K562 (cell line): ENCODE results near the gene VIPR1. TPM values are rescaled to one million over a fixed set of nuclear protein-coding genes. Genes with fewer than 3 reads are reported as not detected.
A peak's percentile ranks its signal among the peaks of the same experiment; 100 is the strongest.

Experiments
- CTCF ChIP-seq, 3 experiments: IDR thresholded peaks in 2 of 3; conservative IDR thresholded peaks in 1 of 3; 2 replicates each; pipeline ENCODE4 v1.5.1; 2011 to 2012; ENCODE audit warnings: low read length in 3 of 3, mild to moderate bottlenecking in 3 of 3, control low read depth in 2 of 3, improper control_type of control experiment in 1 of 3, inconsistent platforms in 1 of 3, low read depth in 1 of 3, mixed read lengths in 1 of 3, moderate library complexity in 1 of 3; ENCODE audit not compliant: insufficient read depth in 2 of 3
- ELF2 ChIP-seq: fragments of 250-450 bp; sonication (Bioruptor Pico); IDR thresholded peaks from 2 replicates; pipeline ENCODE4 v1.5.0; 2021; ENCODE audit warnings: mild to moderate bottlenecking
- GABPB1 ChIP-seq: sonication (generic); formaldehyde crosslinking; IDR thresholded peaks from 2 replicates; pipeline ENCODE4 v1.8.0; 2022; ENCODE audit warnings: mild to moderate bottlenecking, missing genetic modification reagents
- RAD21 ChIP-seq, 2 experiments: fragments of 250-450 bp in 1 of 2; fragments of 450-650 bp in 1 of 2; sonication (Bioruptor Pico) in 1 of 2; formaldehyde crosslinking in 1 of 2; IDR thresholded peaks in 1 of 2; conservative IDR thresholded peaks in 1 of 2; 2 replicates each; pipeline versions ENCODE4 v1.4.0 to v1.8.0; 2020 to 2022; ENCODE audit warnings: mild to moderate bottlenecking in 2 of 2, moderate library complexity in 1 of 2
- REST ChIP-seq, 2 experiments: fragments of 450-650 bp; formaldehyde crosslinking in 1 of 2; IDR thresholded peaks; 2 replicates each; pipeline versions ENCODE4 v1.4.0 to v1.6.1; 2014 to 2020; ENCODE audit warnings: mild to moderate bottlenecking in 2 of 2, borderline replicate concordance in 1 of 2, low read depth in 1 of 2
- SMARCA4 ChIP-seq: fragments of 450-650 bp; IDR thresholded peaks from 2 replicates; pipeline ENCODE4 v1.6.1; 2016
- SPI1 ChIP-seq: IDR thresholded peaks from 2 replicates; pipeline ENCODE4 v1.6.1; 2011; ENCODE audit warnings: low read depth, low read length, control low read depth, borderline replicate concordance
- ZBTB26 ChIP-seq: fragments of 450-650 bp; formaldehyde crosslinking; IDR thresholded peaks from 2 replicates; pipeline ENCODE4 v1.4.0; 2022; ENCODE audit warnings: missing genetic modification characterization
- ZFX ChIP-seq: sonication (generic); formaldehyde crosslinking; IDR thresholded peaks from 2 replicates; pipeline ENCODE4 v1.8.0; 2022; ENCODE audit warnings: mild to moderate bottlenecking, missing genetic modification reagents, moderate library complexity
- ZNF41 ChIP-seq: fragments of 250-450 bp; sonication (Bioruptor Pico); conservative IDR thresholded peaks from 2 replicates; pipeline ENCODE4 v1.4.0; 2020; ENCODE audit warnings: mild to moderate bottlenecking
- ZSCAN32 ChIP-seq: fragments of 450-650 bp; formaldehyde crosslinking; IDR thresholded peaks from 2 replicates; pipeline ENCODE4 v1.4.0; 2020; ENCODE audit warnings: mild to moderate bottlenecking, moderate library complexity
- polyA plus RNA-seq, 8 experiments: library from polyadenylated mRNA; depleted of rRNA in 4 of 8; stranded (reverse) in 5 of 8; unstranded in 3 of 8; fragments of >200 nt; fragmentation: Nextera tagmentation in 2 of 8; fragmentation: Illumina TruSeq in 1 of 8; extraction: Ambion mirVana in 2 of 8; extraction: Trizol in 1 of 8; gene quantifications; 2 replicates each; pipeline versions ENCODE4 v1.2.1 to v1.2.3, GENCODE V29; 2011 to 2014; ENCODE audit warnings: inconsistent platforms in 1 of 8, missing spikeins in 1 of 8
- total RNA-seq, 7 experiments: library from RNA; depleted of rRNA in 6 of 7; stranded (reverse); fragments of >200 nt in 6 of 7; fragmentation: Illumina TruSeq in 2 of 7; extraction: Trizol in 2 of 7; gene quantifications; 2 replicates each; pipeline versions ENCODE4 v1.2.1 to v1.2.3, GENCODE V29; 2011 to 2021; ENCODE audit warnings: low replicate concordance in 1 of 7

The VIPR1 gene
- total and polyA plus RNA-seq, 9 of the 15 experiments (the other 6 are each of a cell fraction or from before 2014, with no cell fraction given), result 0.04 to 0.38 (median 0.12) TPM; not detected in 3

GRCh38 chr3:42501681-42502428, 588 bp upstream of the VIPR1 start (continued):
- 0 out of 2 replicates have a peak, but pooled peaks have one; percentile 72 for TF ChIP-seq ELF2
- peak; percentile 76 to 86 for TF ChIP-seq RAD21 (CRISPR knock-in tag; conservative IDR thresholded peaks at IDR 0.05 in 1 of 2, IDR thresholded peaks at IDR 0.05 in 1 of 2)
- 0 out of 2 replicates have a peak, but pooled peaks have one; percentile 28 for TF ChIP-seq ZBTB26
- TF ChIP-seq GABPB1, result 0 out of 2 replicates have a peak, but pooled peaks have one; percentile 9
- peak; percentile 79 to 90 (median 84) for TF ChIP-seq CTCF (IDR thresholded peaks at IDR 0.05 in 2 of 3, conservative IDR thresholded peaks at IDR 0.05 in 1 of 3; ENCODE audit: insufficient read depth in 2 of 3, low read depth in 1 of 3, low read length in 3 of 3)
- no peak for TF ChIP-seq ZNF41
- peak; percentile 29; the same call in 1 of the 2 replicates for TF ChIP-seq ZFX (CRISPR knock-in tag)
- 0 out of 2 replicates have a peak, but pooled peaks have one; percentile 14 for TF ChIP-seq SMARCA4
- TF ChIP-seq SPI1, result 0 out of 2 replicates have a peak, but pooled peaks have one; percentile 10
- 0 out of 2 replicates have a peak, but pooled peaks have one; percentile 16 for TF ChIP-seq ZSCAN32 (CRISPR knock-in tag)
- TF ChIP-seq REST (IDR thresholded peaks at IDR 0.05; ENCODE audit: borderline replicate concordance), result peak; percentile 59; the same call in 1 of the 2 replicates
- no peak for TF ChIP-seq REST (CRISPR knock-in tag; IDR thresholded peaks at IDR 0.05; ENCODE audit: low read depth)
